ENCODE measurements around the gene RHOXF2. TPM values are rescaled to one million over a fixed set of nuclear protein-coding genes. Genes with fewer than 3 reads are reported as not detected.

The RHOXF2 gene
- total and polyA plus RNA-seq, 5 donors: not detected

- H3K27me3 ChIP-seq (ENCODE audit: control insufficient read depth, insufficient read depth): no peaks in the 10 kb centered on the region
- 86% methylated on average over 12 of the region's 12 CpGs for whole genome bisulfite sequencing
- H3K9me3 ChIP-seq (ENCODE audit: control insufficient read depth, low read length): no peaks in the 10 kb centered on the region
- H3K4me1 ChIP-seq (ENCODE audit: control insufficient read depth, insufficient read depth, low read length): no peaks in the 10 kb centered on the region
- no peak overlapping the region for H3K4me3 ChIP-seq (ENCODE audit: low read length)
- no peak overlapping the region for H3K27ac ChIP-seq (ENCODE audit: low read length)
- DNase-seq (no peak), ATAC-seq (no peak)
- intact Hi-C loops (cut with DNase I): no loop called here
These were observed 47.7 kb downstream of the RHOXF2 start for GRCh38 chrX:120205816-120206753.

DNA sequence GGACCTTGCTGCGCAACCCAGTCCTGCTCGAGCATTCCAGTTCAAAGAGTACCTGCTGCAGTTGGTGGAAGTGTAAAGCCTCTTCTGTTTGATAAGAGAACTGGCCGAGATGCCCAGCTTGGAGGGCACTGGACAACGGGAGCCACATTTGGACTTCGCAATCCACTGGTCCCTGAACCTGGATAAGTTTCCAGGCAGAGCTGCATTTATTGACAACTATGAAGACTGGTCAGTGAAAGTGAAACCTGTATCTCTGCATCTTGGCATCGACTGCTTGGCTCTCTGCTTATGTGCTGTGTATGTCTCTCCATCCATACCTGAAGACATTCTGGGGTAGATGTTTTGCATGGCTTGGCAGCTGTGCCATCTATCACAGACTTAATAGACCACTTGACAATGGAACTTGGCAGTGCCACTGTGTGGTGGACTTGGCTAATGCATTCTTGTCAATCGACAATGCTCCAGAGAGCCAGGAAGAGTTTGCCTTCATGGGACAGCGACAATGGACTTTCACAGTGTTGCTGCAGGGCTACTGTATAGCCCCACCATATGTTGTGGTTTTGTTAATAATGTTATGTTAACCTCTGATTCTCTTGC is 48.7 kb downstream of the RHOXF2 start:
- ATAC-seq (no peak), DNase-seq (no peak)
- Histone ChIP-seq H3K27me3 (ENCODE audit: control insufficient read depth, insufficient read depth) (no peaks in the 10 kb centered on the region), H3K27ac (ENCODE audit: low read length) (no peak overlapping the region), H3K4me3 (ENCODE audit: low read length) (no peak overlapping the region), H3K4me1 (ENCODE audit: control insufficient read depth, insufficient read depth, low read length) (no peaks in the 10 kb centered on the region), H3K9me3 (ENCODE audit: control insufficient read depth, low read length) (no peaks in the 10 kb centered on the region)
- intact Hi-C loops (cut with DNase I): no loop called here
- WGBS: 79% methylated on average over 8 of the region's 8 CpGs

DNA sequence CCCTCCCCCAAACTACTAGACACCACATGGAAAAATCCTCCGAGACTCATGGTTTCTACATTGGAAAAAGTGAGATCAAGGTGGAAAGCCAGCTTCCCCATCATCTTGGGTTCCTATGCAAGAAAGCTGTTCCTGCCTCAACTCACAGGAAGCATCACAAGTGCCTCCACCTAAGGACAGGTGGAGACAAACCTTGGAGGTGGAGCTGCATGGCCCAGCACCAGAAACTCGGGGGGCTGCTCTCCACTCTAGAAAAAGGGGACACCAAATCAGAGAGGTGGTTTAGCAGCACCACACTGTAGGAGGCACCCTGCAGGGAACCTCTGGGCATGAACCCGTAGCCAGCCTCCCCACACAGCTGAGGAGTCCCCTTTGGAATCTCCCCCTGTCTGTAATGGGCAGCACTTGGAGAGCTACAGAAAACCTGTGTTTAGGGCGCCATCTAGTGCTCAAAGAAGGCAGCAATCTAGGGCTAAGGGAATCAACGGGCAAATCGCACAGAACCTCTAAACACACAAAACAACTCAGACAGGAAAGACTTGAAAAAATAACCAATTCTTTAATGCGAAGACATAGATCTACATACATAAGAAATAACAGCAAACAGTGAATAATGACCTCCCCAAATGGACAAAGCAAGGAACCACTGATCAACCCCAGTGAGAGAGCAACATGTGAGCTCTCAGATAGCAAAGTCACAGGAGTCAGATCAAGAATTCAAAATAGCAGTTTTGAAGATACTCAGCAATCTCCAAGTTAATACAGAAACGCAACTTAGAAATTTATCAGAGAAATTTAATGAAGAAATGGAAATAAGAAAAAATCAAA is 55.2 kb downstream of the RHOXF2 start:
- H3K4me3 ChIP-seq (ENCODE audit: low read length): no peak overlapping the region
- H3K27me3 ChIP-seq (ENCODE audit: control insufficient read depth, insufficient read depth): no peaks in the 10 kb centered on the region
- H3K4me1 ChIP-seq (ENCODE audit: control insufficient read depth, insufficient read depth, low read length): no peaks in the 10 kb centered on the region
- H3K27ac ChIP-seq (ENCODE audit: low read length): no peak overlapping the region
- ATAC-seq: peak; percentile 33 to 77
- WGBS: 27% methylated on average over 8 of the region's 8 CpGs
- intact Hi-C loops (cut with DNase I): no loop called here
- peak in 1 of 3 donors; percentile 39 for DNase-seq
- no peaks in the 10 kb centered on the region for H3K9me3 ChIP-seq (ENCODE audit: control insufficient read depth, low read length)

Other genes starting within 250 kb of the RHOXF2 start
- 1 to 10 TPM; 5.4 to 7.3 (median 5.5) TPM for gene NKAP, start 214.9 kb upstream of the RHOXF2 start, total RNA-seq
- gene NKAP, start 214.9 kb upstream of the RHOXF2 start, polyA plus RNA-seq: 6.3 TPM
- gene RHOXF2B, start 80.9 kb upstream of the RHOXF2 start, total RNA-seq: not detected
- gene RHOXF2B, start 80.9 kb upstream of the RHOXF2 start, polyA plus RNA-seq: not detected
- under 1 TPM in 1 of 4 donors, not detected in 3; 0.65 TPM for gene RHOXF1, start 42.7 kb upstream of the RHOXF2 start, total RNA-seq
- 0.16 TPM for gene RHOXF1, start 42.7 kb upstream of the RHOXF2 start, polyA plus RNA-seq
- 1 to 10 TPM; 5.8 to 7.7 (median 7.3) TPM for gene ZBTB33, start 92.2 kb downstream of the RHOXF2 start, total RNA-seq
- gene ZBTB33, start 92.2 kb downstream of the RHOXF2 start, polyA plus RNA-seq: 2.6 TPM
- 1 to 10 TPM in 2 of 4 donors, under 1 TPM in 2; 0.48 to 1.1 (median 0.83) TPM for gene TMEM255A, start 152.8 kb downstream of the RHOXF2 start, total RNA-seq
- 0.57 TPM for gene TMEM255A, start 152.8 kb downstream of the RHOXF2 start, polyA plus RNA-seq
- gene ATP1B4, start 203.5 kb downstream of the RHOXF2 start, total RNA-seq: under 1 TPM; 0.23 to 0.41 (median 0.31) TPM
- gene ATP1B4, start 203.5 kb downstream of the RHOXF2 start, polyA plus RNA-seq: 3.8 TPM